ENCODE data around the gene TNFRSF13B. TPM values are rescaled to one million over a fixed set of nuclear protein-coding genes. Genes with fewer than 3 reads are reported as not detected.

Gene TNFRSF13B
- total and polyA plus RNA-seq, 2 experiments from 2014 or later: 0.24 TPM; not detected in 1

DNA sequence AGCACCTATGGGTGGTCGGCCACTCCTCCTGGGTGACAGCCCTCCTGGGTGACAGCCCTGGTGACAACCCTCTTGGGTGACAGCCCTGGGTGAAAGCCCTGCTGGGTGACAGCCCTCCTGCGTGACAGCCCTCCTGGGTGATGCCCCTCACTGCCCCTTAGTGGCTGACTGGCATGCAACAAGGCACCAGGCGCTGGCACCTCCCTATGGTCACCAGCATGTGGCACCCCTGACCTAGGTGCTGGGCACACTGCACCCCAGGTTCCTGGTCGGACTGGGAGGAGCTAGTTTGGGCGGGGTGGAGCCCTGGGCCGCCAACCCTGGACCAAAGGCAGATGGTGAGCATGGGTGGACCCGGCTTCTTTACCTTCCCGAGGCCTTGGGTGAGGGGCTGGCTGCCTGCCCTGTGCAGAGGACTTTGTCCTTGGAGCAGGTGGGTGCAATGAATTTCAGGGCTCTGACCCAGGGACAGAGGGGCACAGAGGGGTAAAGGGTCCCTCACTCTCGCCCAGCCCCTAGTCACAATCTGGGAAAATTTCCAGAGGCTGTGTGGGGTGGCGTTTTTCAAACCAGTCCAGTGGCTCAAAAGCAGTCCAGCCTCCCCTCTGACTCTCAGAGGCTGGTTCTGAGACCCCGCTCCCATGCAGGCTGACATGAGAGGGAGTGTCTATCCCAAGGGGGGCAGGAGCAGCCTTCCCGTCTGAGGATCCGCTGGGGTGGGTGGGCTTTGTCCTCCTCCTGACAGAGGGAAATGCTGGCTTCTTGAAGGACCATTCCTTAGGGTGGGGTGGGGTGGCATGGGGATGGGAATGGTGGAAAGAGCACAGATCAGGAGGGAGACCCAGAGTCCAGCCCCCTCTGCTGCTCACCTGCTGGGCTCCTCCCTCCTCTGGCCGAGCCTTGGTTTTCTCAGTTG is 25.9 kb upstream of the TNFRSF13B start:
- Mint-ChIP-seq H3K4me1 (peaks cover 2% of the 10 kb centered on the region; the same call in 1 of the 3 replicates), H3K27me3 (ENCODE audit: insufficient read depth, low read depth, poor library complexity) (peaks cover 6% of the 10 kb centered on the region), H3K27ac (no peak overlapping the region), H3K9me3 (peaks cover 3% of the 10 kb centered on the region; the same call in 1 of the 3 replicates), H3K36me3 (ENCODE audit: low read depth) (no peaks in the 10 kb centered on the region), H3K4me3 (no peak overlapping the region)
- H3K4me2 ChIP-seq: no peak overlapping the region
- no peaks in the 10 kb centered on the region for H3F3A ChIP-seq (replicated peaks; ENCODE audit: low read depth)
- no peak overlapping the region for H2AFZ ChIP-seq
- H4K20me1 ChIP-seq (replicated peaks; ENCODE audit: insufficient read depth): no peaks in the 10 kb centered on the region
- TF ChIP-seq ZNF114 (CRISPR knock-in tag; IDR thresholded peaks at IDR 0.05) (no peak), EZH2 (IDR thresholded peaks at IDR 0.05; ENCODE audit: low read depth, unreplicated experiment) (no peak), CREB1 (CRISPR knock-in tag; IDR thresholded peaks at IDR 0.05; ENCODE audit: low read depth) (no peak), POLR2AphosphoS5 (IDR thresholded peaks at IDR 0.05; ENCODE audit: low read depth) (no peak), JUNB (IDR thresholded peaks at IDR 0.05; ENCODE audit: unreplicated experiment) (no peak), EZH2phosphoT487 (IDR thresholded peaks at IDR 0.05; ENCODE audit: unreplicated experiment) (no peak), NANOG (IDR thresholded peaks at IDR 0.05; ENCODE audit: borderline replicate concordance) (no peak), STAT1 (IDR thresholded peaks at IDR 0.05; ENCODE audit: unreplicated experiment) (no peak), ZNF331 (CRISPR knock-in tag; IDR thresholded peaks at IDR 0.05; ENCODE audit: low read depth) (no peak)
- TF ChIP-seq, protein P1, sequence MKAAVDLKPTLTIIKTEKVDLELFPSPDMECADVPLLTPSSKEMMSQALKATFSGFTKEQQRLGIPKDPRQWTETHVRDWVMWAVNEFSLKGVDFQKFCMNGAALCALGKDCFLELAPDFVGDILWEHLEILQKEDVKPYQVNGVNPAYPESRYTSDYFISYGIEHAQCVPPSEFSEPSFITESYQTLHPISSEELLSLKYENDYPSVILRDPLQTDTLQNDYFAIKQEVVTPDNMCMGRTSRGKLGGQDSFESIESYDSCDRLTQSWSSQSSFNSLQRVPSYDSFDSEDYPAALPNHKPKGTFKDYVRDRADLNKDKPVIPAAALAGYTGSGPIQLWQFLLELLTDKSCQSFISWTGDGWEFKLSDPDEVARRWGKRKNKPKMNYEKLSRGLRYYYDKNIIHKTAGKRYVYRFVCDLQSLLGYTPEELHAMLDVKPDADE (IDR thresholded peaks at IDR 0.05): no peak
- TF ChIP-seq, protein P2, sequence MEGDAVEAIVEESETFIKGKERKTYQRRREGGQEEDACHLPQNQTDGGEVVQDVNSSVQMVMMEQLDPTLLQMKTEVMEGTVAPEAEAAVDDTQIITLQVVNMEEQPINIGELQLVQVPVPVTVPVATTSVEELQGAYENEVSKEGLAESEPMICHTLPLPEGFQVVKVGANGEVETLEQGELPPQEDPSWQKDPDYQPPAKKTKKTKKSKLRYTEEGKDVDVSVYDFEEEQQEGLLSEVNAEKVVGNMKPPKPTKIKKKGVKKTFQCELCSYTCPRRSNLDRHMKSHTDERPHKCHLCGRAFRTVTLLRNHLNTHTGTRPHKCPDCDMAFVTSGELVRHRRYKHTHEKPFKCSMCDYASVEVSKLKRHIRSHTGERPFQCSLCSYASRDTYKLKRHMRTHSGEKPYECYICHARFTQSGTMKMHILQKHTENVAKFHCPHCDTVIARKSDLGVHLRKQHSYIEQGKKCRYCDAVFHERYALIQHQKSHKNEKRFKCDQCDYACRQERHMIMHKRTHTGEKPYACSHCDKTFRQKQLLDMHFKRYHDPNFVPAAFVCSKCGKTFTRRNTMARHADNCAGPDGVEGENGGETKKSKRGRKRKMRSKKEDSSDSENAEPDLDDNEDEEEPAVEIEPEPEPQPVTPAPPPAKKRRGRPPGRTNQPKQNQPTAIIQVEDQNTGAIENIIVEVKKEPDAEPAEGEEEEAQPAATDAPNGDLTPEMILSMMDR (conservative IDR thresholded peaks at IDR 0.05; ENCODE audit: low read depth in 2 of 2): no peak; a peak in 1 of 4 replicates
- TF ChIP-seq, protein P3, sequence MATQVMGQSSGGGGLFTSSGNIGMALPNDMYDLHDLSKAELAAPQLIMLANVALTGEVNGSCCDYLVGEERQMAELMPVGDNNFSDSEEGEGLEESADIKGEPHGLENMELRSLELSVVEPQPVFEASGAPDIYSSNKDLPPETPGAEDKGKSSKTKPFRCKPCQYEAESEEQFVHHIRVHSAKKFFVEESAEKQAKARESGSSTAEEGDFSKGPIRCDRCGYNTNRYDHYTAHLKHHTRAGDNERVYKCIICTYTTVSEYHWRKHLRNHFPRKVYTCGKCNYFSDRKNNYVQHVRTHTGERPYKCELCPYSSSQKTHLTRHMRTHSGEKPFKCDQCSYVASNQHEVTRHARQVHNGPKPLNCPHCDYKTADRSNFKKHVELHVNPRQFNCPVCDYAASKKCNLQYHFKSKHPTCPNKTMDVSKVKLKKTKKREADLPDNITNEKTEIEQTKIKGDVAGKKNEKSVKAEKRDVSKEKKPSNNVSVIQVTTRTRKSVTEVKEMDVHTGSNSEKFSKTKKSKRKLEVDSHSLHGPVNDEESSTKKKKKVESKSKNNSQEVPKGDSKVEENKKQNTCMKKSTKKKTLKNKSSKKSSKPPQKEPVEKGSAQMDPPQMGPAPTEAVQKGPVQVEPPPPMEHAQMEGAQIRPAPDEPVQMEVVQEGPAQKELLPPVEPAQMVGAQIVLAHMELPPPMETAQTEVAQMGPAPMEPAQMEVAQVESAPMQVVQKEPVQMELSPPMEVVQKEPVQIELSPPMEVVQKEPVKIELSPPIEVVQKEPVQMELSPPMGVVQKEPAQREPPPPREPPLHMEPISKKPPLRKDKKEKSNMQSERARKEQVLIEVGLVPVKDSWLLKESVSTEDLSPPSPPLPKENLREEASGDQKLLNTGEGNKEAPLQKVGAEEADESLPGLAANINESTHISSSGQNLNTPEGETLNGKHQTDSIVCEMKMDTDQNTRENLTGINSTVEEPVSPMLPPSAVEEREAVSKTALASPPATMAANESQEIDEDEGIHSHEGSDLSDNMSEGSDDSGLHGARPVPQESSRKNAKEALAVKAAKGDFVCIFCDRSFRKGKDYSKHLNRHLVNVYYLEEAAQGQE (IDR thresholded peaks at IDR 0.05; ENCODE audit: unreplicated experiment): no peak
- TF ChIP-seq, protein P4, sequence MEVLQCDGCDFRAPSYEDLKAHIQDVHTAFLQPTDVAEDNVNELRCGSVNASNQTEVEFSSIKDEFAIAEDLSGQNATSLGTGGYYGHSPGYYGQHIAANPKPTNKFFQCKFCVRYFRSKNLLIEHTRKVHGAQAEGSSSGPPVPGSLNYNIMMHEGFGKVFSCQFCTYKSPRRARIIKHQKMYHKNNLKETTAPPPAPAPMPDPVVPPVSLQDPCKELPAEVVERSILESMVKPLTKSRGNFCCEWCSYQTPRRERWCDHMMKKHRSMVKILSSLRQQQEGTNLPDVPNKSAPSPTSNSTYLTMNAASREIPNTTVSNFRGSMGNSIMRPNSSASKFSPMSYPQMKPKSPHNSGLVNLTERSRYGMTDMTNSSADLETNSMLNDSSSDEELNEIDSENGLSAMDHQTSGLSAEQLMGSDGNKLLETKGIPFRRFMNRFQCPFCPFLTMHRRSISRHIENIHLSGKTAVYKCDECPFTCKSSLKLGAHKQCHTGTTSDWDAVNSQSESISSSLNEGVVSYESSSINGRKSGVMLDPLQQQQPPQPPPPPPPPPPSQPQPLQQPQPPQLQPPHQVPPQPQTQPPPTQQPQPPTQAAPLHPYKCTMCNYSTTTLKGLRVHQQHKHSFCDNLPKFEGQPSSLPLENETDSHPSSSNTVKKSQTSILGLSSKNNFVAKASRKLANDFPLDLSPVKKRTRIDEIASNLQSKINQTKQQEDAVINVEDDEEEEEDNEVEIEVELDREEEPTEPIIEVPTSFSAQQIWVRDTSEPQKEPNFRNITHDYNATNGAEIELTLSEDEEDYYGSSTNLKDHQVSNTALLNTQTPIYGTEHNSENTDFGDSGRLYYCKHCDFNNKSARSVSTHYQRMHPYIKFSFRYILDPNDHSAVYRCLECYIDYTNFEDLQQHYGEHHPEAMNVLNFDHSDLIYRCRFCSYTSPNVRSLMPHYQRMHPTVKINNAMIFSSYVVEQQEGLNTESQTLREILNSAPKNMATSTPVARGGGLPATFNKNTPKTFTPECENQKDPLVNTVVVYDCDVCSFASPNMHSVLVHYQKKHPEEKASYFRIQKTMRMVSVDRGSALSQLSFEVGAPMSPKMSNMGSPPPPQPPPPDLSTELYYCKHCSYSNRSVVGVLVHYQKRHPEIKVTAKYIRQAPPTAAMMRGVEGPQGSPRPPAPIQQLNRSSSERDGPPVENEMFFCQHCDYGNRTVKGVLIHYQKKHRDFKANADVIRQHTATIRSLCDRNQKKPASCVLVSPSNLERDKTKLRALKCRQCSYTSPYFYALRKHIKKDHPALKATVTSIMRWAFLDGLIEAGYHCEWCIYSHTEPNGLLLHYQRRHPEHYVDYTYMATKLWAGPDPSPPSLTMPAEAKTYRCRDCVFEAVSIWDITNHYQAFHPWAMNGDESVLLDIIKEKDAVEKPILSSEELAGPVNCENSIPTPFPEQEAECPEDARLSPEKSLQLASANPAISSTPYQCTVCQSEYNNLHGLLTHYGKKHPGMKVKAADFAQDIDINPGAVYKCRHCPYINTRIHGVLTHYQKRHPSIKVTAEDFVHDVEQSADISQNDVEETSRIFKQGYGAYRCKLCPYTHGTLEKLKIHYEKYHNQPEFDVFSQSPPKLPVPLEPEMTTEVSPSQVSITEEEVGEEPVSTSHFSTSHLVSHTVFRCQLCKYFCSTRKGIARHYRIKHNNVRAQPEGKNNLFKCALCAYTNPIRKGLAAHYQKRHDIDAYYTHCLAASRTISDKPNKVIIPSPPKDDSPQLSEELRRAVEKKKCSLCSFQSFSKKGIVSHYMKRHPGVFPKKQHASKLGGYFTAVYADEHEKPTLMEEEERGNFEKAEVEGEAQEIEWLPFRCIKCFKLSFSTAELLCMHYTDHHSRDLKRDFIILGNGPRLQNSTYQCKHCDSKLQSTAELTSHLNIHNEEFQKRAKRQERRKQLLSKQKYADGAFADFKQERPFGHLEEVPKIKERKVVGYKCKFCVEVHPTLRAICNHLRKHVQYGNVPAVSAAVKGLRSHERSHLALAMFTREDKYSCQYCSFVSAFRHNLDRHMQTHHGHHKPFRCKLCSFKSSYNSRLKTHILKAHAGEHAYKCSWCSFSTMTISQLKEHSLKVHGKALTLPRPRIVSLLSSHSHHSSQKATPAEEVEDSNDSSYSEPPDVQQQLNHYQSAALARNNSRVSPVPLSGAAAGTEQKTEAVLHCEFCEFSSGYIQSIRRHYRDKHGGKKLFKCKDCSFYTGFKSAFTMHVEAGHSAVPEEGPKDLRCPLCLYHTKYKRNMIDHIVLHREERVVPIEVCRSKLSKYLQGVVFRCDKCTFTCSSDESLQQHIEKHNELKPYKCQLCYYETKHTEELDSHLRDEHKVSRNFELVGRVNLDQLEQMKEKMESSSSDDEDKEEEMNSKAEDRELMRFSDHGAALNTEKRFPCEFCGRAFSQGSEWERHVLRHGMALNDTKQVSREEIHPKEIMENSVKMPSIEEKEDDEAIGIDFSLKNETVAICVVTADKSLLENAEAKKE (CRISPR knock-in tag; IDR thresholded peaks at IDR 0.05): no peak
- H3K79me2 ChIP-seq (replicated peaks; ENCODE audit: insufficient read depth): no peaks in the 10 kb centered on the region
- DNase-seq (ENCODE audit: low spot score): no peak
- ATAC-seq: no peak
- H3K27ac ChIP-seq (ENCODE audit: low read depth): no peak overlapping the region
- no peaks in the 10 kb centered on the region for H3K36me3 ChIP-seq (ENCODE audit: insufficient read depth)
- H3K4me3 ChIP-seq: no peak overlapping the region
- no peaks in the 10 kb centered on the region for H3K9me2 ChIP-seq (ENCODE audit: insufficient read depth)
- H3K27me3 ChIP-seq (ENCODE audit: insufficient read depth): no peaks in the 10 kb centered on the region
- H3K4me1 ChIP-seq (ENCODE audit: insufficient read depth): no peaks in the 10 kb centered on the region
